Activated naive CD8-positive, alpha-beta T cell (primary cell): Measurements from ENCODE around the gene FCRL2.

Experiments used
- H3K27ac Mint-ChIP-seq: one replicate; pipeline ENCODE4 v1.8.0; 2021; ENCODE audit warnings: mixed read lengths
- H3K27me3 Mint-ChIP-seq: one replicate; pipeline ENCODE4 v1.8.0; 2021; ENCODE audit warnings: mixed read lengths
- H3K36me3 Mint-ChIP-seq: one replicate; pipeline ENCODE4 v1.8.0; 2021; ENCODE audit warnings: mixed read lengths
- H3K4me1 Mint-ChIP-seq: one replicate; pipeline ENCODE4 v1.8.0; 2021; ENCODE audit warnings: low read depth, mixed read lengths
- H3K4me3 Mint-ChIP-seq: one replicate; pipeline ENCODE4 v1.8.0; 2021; ENCODE audit warnings: mild to moderate bottlenecking, mixed read lengths
- H3K9me3 Mint-ChIP-seq: one replicate; pipeline ENCODE4 v1.8.0; 2021; ENCODE audit warnings: low read depth, mixed read lengths

Gene FCRL2

DNA sequence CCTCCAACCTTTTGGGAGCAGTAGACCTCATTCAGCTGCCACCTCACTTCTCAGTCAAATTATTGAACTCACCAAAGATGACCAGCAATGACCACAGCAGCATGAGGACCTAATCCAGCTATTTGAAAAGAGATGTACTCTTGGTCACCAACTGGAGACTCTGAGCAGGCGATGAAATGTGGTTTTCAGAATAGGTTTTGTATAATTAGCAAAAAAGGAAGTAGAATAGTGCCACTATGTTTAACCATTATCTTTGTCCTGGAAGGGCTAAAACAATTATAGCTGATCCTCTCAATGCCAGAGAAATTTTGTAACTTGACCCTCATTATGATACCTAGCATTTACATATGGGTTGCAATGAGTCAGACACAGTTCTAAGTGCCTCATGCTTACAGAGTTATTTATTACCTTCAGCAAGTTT is at the start of gene FCRL2:
Gene FCRL2 (minus strand): TSS at position 162 of the 421 bp plus-strand sequence. CDS start 59 bp downstream, at position 103.
- no peak within 1 kb of the TSS for H3K4me3 Mint-ChIP-seq
- peaks cover 15% of the 10 kb centered on the region for H3K27me3 Mint-ChIP-seq
- no peaks in the 10 kb centered on the region for H3K36me3 Mint-ChIP-seq
- no peaks in the 10 kb centered on the region for H3K9me3 Mint-ChIP-seq
- H3K27ac Mint-ChIP-seq: no peak within 1 kb of the TSS
- H3K4me1 Mint-ChIP-seq: no peaks in the 10 kb centered on the region

- Mint-ChIP-seq H3K4me3 (no peak overlapping the region), H3K27me3 (peaks cover 7% of the 10 kb centered on the region), H3K27ac (no peak overlapping the region), H3K9me3 (no peaks in the 10 kb centered on the region), H3K36me3 (no peaks in the 10 kb centered on the region), H3K4me1 (peaks cover 2% of the 10 kb centered on the region)
Measured at GRCh38 chr1:157820299-157820698, 43.4 kb upstream of the FCRL2 start.

DNA sequence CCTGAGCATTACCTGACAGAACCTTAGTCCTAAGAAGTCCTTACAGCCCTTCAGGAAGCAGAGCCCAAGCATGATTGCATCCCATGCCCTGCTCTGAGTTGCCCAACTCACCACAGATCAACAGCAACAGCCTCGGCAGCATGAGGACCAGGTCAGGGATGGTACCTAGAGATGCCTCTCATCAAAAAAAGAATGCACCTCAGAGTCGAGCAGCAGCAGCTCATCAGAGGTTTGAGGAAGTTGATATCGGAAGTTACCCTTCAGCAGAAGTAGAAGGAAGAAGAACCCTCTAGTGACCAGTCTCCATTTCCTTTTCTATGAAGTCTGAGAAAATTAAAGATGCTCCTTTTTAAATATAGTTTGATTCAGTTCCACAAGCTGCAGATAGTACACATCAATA is 43.0 kb upstream of the FCRL2 start, which contains the start of gene FCRL1:
Gene FCRL1 (minus strand): TSS at position 225 of the 400 bp plus-strand sequence. CDS start 83 bp downstream, at position 142.
- no peak within 1 kb of the TSS for H3K4me3 Mint-ChIP-seq
- no peak within 1 kb of the TSS for H3K27ac Mint-ChIP-seq
- H3K9me3 Mint-ChIP-seq: no peaks in the 10 kb centered on the region
- no peaks in the 10 kb centered on the region for H3K36me3 Mint-ChIP-seq
- peaks cover 7% of the 10 kb centered on the region for H3K27me3 Mint-ChIP-seq
- peaks cover 2% of the 10 kb centered on the region for H3K4me1 Mint-ChIP-seq

DNA sequence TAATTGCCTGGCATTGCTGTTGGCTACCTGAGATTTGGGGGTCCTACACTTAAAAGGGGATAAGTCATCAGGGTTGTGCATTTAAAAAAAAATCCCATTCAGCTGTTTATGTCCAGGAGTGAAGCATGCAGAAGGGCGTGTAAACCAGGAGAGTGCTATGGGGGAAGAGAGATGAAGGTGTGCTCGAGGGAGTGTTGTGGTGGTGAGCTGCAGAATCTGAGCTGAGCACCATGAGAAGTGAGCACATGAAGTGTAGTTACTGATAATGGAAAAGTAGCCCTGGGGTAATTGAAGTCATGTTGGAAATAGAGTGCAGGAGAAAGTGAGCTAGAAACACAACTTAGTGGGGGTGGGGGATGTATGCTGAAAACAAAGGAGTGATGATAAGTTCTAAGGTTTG is 42.3 kb upstream of the FCRL2 start:
- H3K36me3 Mint-ChIP-seq: no peaks in the 10 kb centered on the region
- H3K4me3 Mint-ChIP-seq: no peak overlapping the region
- no peak overlapping the region for H3K27ac Mint-ChIP-seq
- peaks cover 2% of the 10 kb centered on the region for H3K4me1 Mint-ChIP-seq
- peaks cover 5% of the 10 kb centered on the region for H3K27me3 Mint-ChIP-seq
- H3K9me3 Mint-ChIP-seq: no peaks in the 10 kb centered on the region

DNA sequence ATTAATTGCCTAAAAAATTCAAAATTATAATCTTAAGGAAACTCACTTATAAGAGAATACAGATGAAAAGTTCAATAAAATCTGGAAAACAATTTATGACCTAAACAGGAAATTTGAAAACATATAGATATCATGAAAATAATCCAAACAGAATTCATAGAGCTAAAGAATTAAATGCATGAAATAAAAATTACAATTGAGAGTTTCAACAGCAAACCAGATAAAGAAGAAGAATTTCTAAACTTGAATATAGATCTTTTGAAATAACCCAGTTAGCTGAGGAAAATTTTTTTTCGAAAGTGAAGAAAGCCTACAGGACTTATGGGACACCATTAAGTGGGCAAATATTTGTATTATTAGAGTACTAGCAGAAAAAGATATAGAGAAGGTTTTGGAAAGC is 36.3 kb upstream of the FCRL2 start:
- Mint-ChIP-seq H3K4me3 (no peak overlapping the region), H3K9me3 (peaks cover 11% of the 10 kb centered on the region), H3K27ac (no peak overlapping the region), H3K36me3 (peaks cover 4% of the 10 kb centered on the region), H3K4me1 (no peaks in the 10 kb centered on the region), H3K27me3 (peaks cover 12% of the 10 kb centered on the region)

- Mint-ChIP-seq H3K27me3 (peaks cover 10% of the 10 kb centered on the region), H3K4me3 (no peak overlapping the region), H3K36me3 (no peaks in the 10 kb centered on the region), H3K9me3 (peaks cover 3% of the 10 kb centered on the region), H3K4me1 (no peaks in the 10 kb centered on the region), H3K27ac (no peak overlapping the region)
Measured at GRCh38 chr1:157806431-157807149, 29.7 kb upstream of the FCRL2 start.

DNA sequence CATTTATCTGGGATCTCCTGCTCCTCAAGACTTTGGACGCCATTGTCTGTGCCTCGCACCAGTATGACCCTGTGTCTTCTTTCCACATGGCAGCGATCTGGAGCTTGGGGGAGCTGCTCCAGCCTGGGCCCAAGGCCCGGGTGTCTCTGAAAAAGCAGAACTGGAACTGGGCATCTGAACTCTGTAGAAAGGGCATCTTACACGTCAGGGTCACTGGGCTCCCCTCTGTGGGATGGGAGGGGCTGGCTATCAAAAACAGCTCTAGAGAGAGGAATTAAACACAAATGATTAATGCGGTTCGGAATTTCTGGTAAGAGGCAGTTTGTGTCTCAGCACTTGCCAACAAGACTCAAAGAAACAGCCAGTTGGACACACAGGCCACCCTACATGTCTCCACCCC is 26.9 kb upstream of the FCRL2 start:
- H3K36me3 Mint-ChIP-seq: no peaks in the 10 kb centered on the region
- peaks cover 5% of the 10 kb centered on the region for H3K27me3 Mint-ChIP-seq
- H3K9me3 Mint-ChIP-seq: no peaks in the 10 kb centered on the region
- no peak overlapping the region for H3K27ac Mint-ChIP-seq
- H3K4me1 Mint-ChIP-seq: no peaks in the 10 kb centered on the region
- H3K4me3 Mint-ChIP-seq: no peak overlapping the region

- H3K4me1 Mint-ChIP-seq: no peaks in the 10 kb centered on the region
- no peaks in the 10 kb centered on the region for H3K36me3 Mint-ChIP-seq
- no peak overlapping the region for H3K27ac Mint-ChIP-seq
- no peaks in the 10 kb centered on the region for H3K9me3 Mint-ChIP-seq
- H3K4me3 Mint-ChIP-seq: no peak overlapping the region
- peaks cover 2% of the 10 kb centered on the region for H3K27me3 Mint-ChIP-seq
Measured at GRCh38 chr1:157799996-157800395, 23.1 kb upstream of the FCRL2 start.

DNA sequence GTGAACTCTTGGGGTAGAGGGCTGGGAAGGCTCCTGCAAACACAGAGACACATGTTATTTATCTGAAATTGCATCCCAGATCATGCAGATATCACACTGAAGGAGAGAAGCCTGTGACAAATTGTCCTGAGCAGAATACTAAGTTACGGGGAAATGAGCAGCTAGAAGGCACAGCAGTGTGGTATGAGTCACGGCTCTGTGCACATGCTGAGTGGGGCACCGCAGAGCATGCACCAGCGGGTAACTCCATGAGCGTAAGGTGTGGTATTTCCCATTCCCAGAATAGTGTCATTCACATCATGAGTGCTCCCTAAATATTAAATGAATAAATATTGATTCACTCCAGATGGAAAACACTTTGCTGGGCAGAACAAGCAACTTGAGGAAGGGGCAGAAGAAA is 21.3 kb upstream of the FCRL2 start:
- H3K9me3 Mint-ChIP-seq: peaks cover 6% of the 10 kb centered on the region
- no peak overlapping the region for H3K4me3 Mint-ChIP-seq
- H3K27me3 Mint-ChIP-seq: peaks cover 2% of the 10 kb centered on the region
- H3K36me3 Mint-ChIP-seq: no peaks in the 10 kb centered on the region
- no peaks in the 10 kb centered on the region for H3K4me1 Mint-ChIP-seq
- no peak overlapping the region for H3K27ac Mint-ChIP-seq

GRCh38 chr1:157785248-157785647 is 8.3 kb upstream of the FCRL2 start:
- Mint-ChIP-seq H3K4me1 (no peaks in the 10 kb centered on the region), H3K36me3 (no peaks in the 10 kb centered on the region), H3K27ac (no peak overlapping the region), H3K27me3 (peaks cover 6% of the 10 kb centered on the region), H3K9me3 (no peaks in the 10 kb centered on the region), H3K4me3 (no peak overlapping the region)

- no peaks in the 10 kb centered on the region for H3K9me3 Mint-ChIP-seq
- H3K27ac Mint-ChIP-seq: no peak overlapping the region
- H3K27me3 Mint-ChIP-seq: peaks cover 6% of the 10 kb centered on the region
- H3K4me1 Mint-ChIP-seq: no peaks in the 10 kb centered on the region
- no peaks in the 10 kb centered on the region for H3K36me3 Mint-ChIP-seq
- H3K4me3 Mint-ChIP-seq: no peak overlapping the region
Measured at GRCh38 chr1:157784801-157785200, 7.9 kb upstream of the FCRL2 start.

GRCh38 chr1:157782931-157783330 is 6.0 kb upstream of the FCRL2 start:
- H3K9me3 Mint-ChIP-seq: no peaks in the 10 kb centered on the region
- H3K36me3 Mint-ChIP-seq: no peaks in the 10 kb centered on the region
- H3K27ac Mint-ChIP-seq: no peak overlapping the region
- H3K27me3 Mint-ChIP-seq: peaks cover 14% of the 10 kb centered on the region
- no peak overlapping the region for H3K4me3 Mint-ChIP-seq
- no peaks in the 10 kb centered on the region for H3K4me1 Mint-ChIP-seq

DNA sequence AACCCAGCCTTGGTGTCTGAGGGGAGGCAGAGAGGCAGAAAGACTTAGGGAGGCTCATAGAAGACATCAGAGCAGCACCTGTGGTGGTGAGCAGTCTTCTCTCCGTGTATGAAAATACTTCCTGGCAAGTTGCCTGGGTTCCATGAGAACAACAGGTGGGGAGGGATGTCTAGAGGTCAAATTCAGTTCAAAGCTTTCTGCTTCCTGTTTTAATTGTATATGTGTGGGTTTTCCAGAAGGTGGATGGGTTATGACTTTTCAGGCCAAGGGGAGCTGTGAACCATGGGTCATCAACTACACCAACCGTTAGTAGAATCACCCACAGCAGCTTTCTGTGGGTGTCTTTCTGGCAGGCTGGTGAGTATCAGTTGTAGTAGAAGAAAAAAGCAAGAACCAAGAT is 4.1 kb upstream of the FCRL2 start:
- H3K9me3 Mint-ChIP-seq: no peaks in the 10 kb centered on the region
- H3K27ac Mint-ChIP-seq: no peak overlapping the region
- no peaks in the 10 kb centered on the region for H3K36me3 Mint-ChIP-seq
- no peaks in the 10 kb centered on the region for H3K4me1 Mint-ChIP-seq
- peaks cover 17% of the 10 kb centered on the region for H3K27me3 Mint-ChIP-seq
- no peak overlapping the region for H3K4me3 Mint-ChIP-seq

DNA sequence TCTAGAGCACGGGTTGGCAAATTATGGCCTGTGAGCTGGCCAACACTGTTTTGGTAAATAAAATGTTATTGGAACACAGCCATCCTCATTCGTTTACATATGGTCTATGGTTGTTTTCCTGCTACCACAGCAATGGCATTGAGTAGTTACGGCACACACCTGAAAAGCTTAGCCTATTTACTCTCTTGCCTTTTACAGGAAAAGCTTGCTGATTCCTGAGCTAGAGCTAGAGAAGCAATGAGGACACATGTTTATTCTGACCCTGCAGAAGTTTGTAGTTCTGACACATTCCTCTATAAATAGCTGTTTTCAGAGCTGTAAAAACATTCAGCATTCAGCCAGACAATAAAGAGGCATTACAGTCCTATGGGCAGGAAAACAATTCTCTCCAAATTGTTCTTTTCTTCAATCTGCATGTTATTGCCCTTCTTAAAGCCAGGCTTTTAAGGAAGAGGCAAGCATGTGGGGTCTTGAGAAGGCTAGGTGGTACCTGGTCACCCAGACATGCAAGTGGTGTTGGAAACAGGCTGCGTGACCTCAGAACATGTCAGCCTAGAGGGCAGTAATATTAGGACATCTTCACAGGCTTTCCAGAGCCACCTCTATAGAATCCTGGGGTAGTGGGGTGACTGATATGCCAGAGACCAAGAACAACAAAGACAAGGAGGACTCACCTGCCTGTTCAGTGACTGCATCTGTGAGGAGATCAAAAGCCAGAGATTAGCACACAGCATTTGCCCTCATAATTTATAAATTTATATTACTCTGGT is 1.6 kb downstream of the FCRL2 start:
- Mint-ChIP-seq H3K36me3 (no peaks in the 10 kb centered on the region), H3K4me3 (no peak overlapping the region), H3K4me1 (no peaks in the 10 kb centered on the region), H3K27ac (no peak overlapping the region), H3K27me3 (peaks cover 18% of the 10 kb centered on the region), H3K9me3 (no peaks in the 10 kb centered on the region)

- no peaks in the 10 kb centered on the region for H3K4me1 Mint-ChIP-seq
Measured at GRCh38 chr1:157774412-157774811, 2.5 kb downstream of the FCRL2 start.

More at GRCh38 chr1:157774412-157774811, 2.5 kb downstream of the FCRL2 start:
- Mint-ChIP-seq H3K9me3 (no peaks in the 10 kb centered on the region), H3K4me3 (no peak overlapping the region), H3K27me3 (peaks cover 15% of the 10 kb centered on the region), H3K27ac (no peak overlapping the region), H3K36me3 (no peaks in the 10 kb centered on the region)
